Mucosa of stomach (tissue), 1 donor: ENCODE data around the gene PRRT2.

Source experiments
- H3K27me3 ChIP-seq: one replicate; pipeline ENCODE4 v1.7.0; 2013; ENCODE audit warnings: mild to moderate bottlenecking, low read length; ENCODE audit not compliant: control insufficient read depth, insufficient read depth
- H3K36me3 ChIP-seq: one replicate; pipeline ENCODE4 v1.7.0; 2013; ENCODE audit warnings: low read length; ENCODE audit not compliant: control insufficient read depth, insufficient read depth
- H3K4me1 ChIP-seq: one replicate; pipeline ENCODE4 v1.7.0; 2013; ENCODE audit warnings: mild to moderate bottlenecking, low read length; ENCODE audit not compliant: control insufficient read depth, insufficient read depth
- H3K4me3 ChIP-seq: one replicate; pipeline ENCODE4 v1.7.0; 2013; ENCODE audit warnings: low read length
- H3K9ac ChIP-seq: one replicate; pipeline ENCODE4 v1.7.0; 2013; ENCODE audit warnings: mild to moderate bottlenecking, low read length, moderate library complexity
- H3K9me3 ChIP-seq: one replicate; pipeline ENCODE4 v1.7.0; 2013; ENCODE audit warnings: mild to moderate bottlenecking, low read length, moderate library complexity; ENCODE audit not compliant: control insufficient read depth
- donor health status: Pancreatic carcinoma.

Gene PRRT2

GRCh38 chr16:29794231-29794710, 17.7 kb upstream of the PRRT2 start:
- Histone ChIP-seq H3K9ac (no peak overlapping the region), H3K9me3 (no peaks in the 10 kb centered on the region), H3K4me3 (no peak overlapping the region), H3K36me3 (peaks cover 13% of the 10 kb centered on the region), H3K4me1 (no peaks in the 10 kb centered on the region), H3K27me3 (no peaks in the 10 kb centered on the region)

GRCh38 chr16:29802416-29802935, 9.5 kb upstream of the PRRT2 start:
- no peak overlapping the region for H3K4me3 ChIP-seq
- H3K27me3 ChIP-seq = no peaks in the 10 kb centered on the region
- peaks cover 16% of the 10 kb centered on the region for H3K36me3 ChIP-seq
- H3K4me1 ChIP-seq = peaks cover 12% of the 10 kb centered on the region
- H3K9me3 ChIP-seq = no peaks in the 10 kb centered on the region
- H3K9ac ChIP-seq = no peak overlapping the region

GRCh38 chr16:29804020-29804419, 8.0 kb upstream of the PRRT2 start:
- Histone ChIP-seq H3K36me3 (peaks cover 10% of the 10 kb centered on the region), H3K4me1 (peaks cover 27% of the 10 kb centered on the region), H3K27me3 (no peaks in the 10 kb centered on the region), H3K9me3 (no peaks in the 10 kb centered on the region), H3K4me3 (no peak overlapping the region), H3K9ac (peak overlapping the region; percentile 96)

GRCh38 chr16:29804455-29805231, 7.3 kb upstream of the PRRT2 start:
- peaks cover 5% of the 10 kb centered on the region for H3K36me3 ChIP-seq

GRCh38 chr16:29805232-29806098, 6.5 kb upstream of the PRRT2 start:
- H3K27me3 ChIP-seq = no peaks in the 10 kb centered on the region
- peaks cover 5% of the 10 kb centered on the region for H3K36me3 ChIP-seq
- H3K4me3 ChIP-seq = peak overlapping the region; percentile 67
- H3K9me3 ChIP-seq = no peaks in the 10 kb centered on the region
- peaks cover 39% of the 10 kb centered on the region for H3K4me1 ChIP-seq
- H3K9ac ChIP-seq = peak overlapping the region; percentile 96

More at GRCh38 chr16:29804455-29805231, 7.3 kb upstream of the PRRT2 start:
- Histone ChIP-seq H3K27me3 (no peaks in the 10 kb centered on the region), H3K9me3 (no peaks in the 10 kb centered on the region), H3K4me3 (peak overlapping the region; percentile 67), H3K4me1 (peaks cover 33% of the 10 kb centered on the region), H3K9ac (peak overlapping the region; percentile 96)

GRCh38 chr16:29806099-29806579, 5.9 kb upstream of the PRRT2 start, which contains the start of gene MAZ:
Gene MAZ, plus strand, starts transcription at chr16:29806529. Its CDS starts 173 bp downstream, at chr16:29806702.
- peak within 1 kb of the TSS; percentile 96 for H3K9ac ChIP-seq
- peaks cover 5% of the 10 kb centered on the region for H3K36me3 ChIP-seq
- peak within 1 kb of the TSS; percentile 67 for H3K4me3 ChIP-seq
- H3K27me3 ChIP-seq = no peaks in the 10 kb centered on the region
- peaks cover 46% of the 10 kb centered on the region for H3K4me1 ChIP-seq
- no peaks in the 10 kb centered on the region for H3K9me3 ChIP-seq

- Histone ChIP-seq H3K27me3 (no peaks in the 10 kb centered on the region), H3K9me3 (no peaks in the 10 kb centered on the region), H3K4me3 (peak overlapping the region; percentile 41), H3K9ac (peak overlapping the region; percentile 66), H3K4me1 (peaks cover 53% of the 10 kb centered on the region), H3K36me3 (peaks cover 5% of the 10 kb centered on the region)
Observed at GRCh38 chr16:29806641-29807425, 5.2 kb upstream of the PRRT2 start.

- H3K4me1 ChIP-seq = peaks cover 61% of the 10 kb centered on the region
- peaks cover 5% of the 10 kb centered on the region for H3K36me3 ChIP-seq
- H3K4me3 ChIP-seq = peak overlapping the region; percentile 41
- H3K9ac ChIP-seq = peak overlapping the region; percentile 66
- peaks cover 6% of the 10 kb centered on the region for H3K27me3 ChIP-seq
- no peaks in the 10 kb centered on the region for H3K9me3 ChIP-seq
Observed at GRCh38 chr16:29807426-29808218, 4.4 kb upstream of the PRRT2 start.

GRCh38 chr16:29808219-29808900, 3.6 kb upstream of the PRRT2 start:
- H3K4me3 ChIP-seq = peak overlapping the region; percentile 31
- peaks cover 13% of the 10 kb centered on the region for H3K27me3 ChIP-seq
- peaks cover 5% of the 10 kb centered on the region for H3K36me3 ChIP-seq
- no peaks in the 10 kb centered on the region for H3K9me3 ChIP-seq
- peaks cover 61% of the 10 kb centered on the region for H3K4me1 ChIP-seq
- H3K9ac ChIP-seq = peak overlapping the region; percentile 66

GRCh38 chr16:29809031-29809747, 2.8 kb upstream of the PRRT2 start:
- peaks cover 5% of the 10 kb centered on the region for H3K36me3 ChIP-seq
- H3K4me1 ChIP-seq = peaks cover 61% of the 10 kb centered on the region
- H3K9me3 ChIP-seq = no peaks in the 10 kb centered on the region
- peak overlapping the region; percentile 66 for H3K9ac ChIP-seq
- no peak overlapping the region for H3K4me3 ChIP-seq
- H3K27me3 ChIP-seq = peaks cover 21% of the 10 kb centered on the region
